ENCODE measurements around the gene NADSYN1.

NADSYN1 gene

DNA sequence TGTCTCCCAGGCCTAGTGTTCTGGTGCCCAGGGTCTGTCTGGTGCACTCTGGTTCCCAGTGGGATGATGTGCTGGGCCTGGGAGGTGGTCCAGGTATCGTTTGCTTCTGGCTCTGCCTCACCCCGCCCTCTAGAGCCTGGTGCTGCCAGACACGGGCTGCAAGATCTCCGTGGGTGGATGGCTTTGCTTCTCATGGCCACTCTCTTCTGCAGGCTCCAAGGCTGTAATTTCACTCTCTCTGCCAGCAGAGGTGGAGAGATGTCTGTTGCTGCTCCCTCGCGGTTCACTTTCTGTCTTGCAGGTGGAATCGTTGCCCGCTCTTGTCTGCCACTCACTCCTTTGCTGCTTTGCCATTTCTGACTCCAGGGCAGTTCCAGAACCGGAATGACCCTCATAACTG is 13.4 kb downstream of the NADSYN1 start:
- TF ChIP-seq GATA3 (IDR thresholded peaks at IDR 0.05; ENCODE audit: low read depth, low read length) (no peak), GATA2 (IDR thresholded peaks at IDR 0.05; ENCODE audit: low read depth, low read length) (no peak)

DNA sequence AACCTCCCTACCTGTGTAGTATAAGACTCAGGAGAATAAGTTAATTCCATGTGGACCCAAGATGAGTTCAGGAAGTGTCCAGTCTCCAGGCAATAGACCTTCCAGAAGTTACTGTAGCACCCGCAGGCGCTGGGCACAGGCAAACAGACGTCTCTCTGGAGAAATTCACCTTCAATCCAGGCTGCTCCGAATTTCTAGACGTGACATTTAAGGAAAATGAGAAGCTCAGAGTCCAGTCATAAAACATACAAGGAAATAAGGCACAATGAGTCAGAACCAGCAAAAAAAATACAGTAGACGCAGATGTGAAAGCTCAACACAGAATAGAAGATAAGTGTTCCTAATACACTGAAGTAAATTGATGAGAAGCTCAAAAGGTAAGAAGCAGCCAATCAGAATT is 14.2 kb downstream of the NADSYN1 start:
- TF ChIP-seq GATA2 (IDR thresholded peaks at IDR 0.05; ENCODE audit: low read depth, low read length) (no peak), GATA3 (IDR thresholded peaks at IDR 0.05; ENCODE audit: low read depth, low read length) (no peak)

DNA sequence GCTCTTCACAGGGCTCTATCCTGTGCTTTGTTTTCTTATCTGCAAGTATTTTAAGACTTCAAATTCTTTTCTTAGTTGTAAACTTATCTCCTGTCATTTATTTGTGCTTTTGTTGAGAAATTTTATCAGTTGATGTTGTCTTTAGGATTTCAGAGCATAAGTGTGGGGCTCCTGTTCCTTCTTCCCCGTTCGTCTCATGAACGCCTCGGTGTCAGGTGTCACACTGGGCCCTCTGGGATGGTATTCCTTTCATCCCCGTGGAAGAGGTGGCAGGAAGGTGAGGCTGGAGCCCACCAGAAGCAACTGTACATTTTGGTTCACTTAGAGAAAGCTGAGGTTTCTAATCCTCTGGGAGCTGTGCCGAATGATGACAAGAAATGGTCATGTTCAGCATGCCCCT is 17.9 kb downstream of the NADSYN1 start:
- TF ChIP-seq GATA3 (IDR thresholded peaks at IDR 0.05; ENCODE audit: low read depth, low read length) (no peak), GATA2 (IDR thresholded peaks at IDR 0.05; ENCODE audit: low read depth, low read length) (no peak)

DNA sequence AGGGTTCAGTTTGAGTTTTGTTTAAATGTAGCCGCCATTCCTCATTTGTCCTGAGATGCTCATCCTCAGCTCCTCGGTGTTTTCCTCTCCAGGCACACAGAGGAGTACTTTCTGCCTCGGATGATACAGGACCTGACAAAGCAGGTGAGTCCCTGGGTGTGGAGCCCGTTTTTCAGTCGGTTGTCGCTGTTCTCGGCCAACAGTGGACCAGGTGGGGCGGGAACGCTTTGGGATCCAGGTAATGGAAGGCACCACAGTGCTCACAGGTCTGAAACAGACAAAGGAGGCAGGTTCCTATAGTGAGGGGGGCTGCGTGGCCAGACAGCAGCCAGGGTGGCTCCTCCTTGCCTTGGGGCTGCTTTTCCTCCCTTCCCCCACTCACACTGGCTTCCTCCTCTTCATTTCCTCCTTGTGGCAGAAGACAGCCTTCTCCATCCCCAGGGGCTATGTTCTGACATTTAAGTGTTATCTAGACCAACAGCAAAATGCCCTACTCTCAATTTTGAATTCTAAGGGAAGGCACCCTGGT is 19.4 kb downstream of the NADSYN1 start:
- TF ChIP-seq GATA2 (IDR thresholded peaks at IDR 0.05; ENCODE audit: low read depth, low read length) (no peak), GATA3 (IDR thresholded peaks at IDR 0.05; ENCODE audit: low read depth, low read length) (no peak)

DNA sequence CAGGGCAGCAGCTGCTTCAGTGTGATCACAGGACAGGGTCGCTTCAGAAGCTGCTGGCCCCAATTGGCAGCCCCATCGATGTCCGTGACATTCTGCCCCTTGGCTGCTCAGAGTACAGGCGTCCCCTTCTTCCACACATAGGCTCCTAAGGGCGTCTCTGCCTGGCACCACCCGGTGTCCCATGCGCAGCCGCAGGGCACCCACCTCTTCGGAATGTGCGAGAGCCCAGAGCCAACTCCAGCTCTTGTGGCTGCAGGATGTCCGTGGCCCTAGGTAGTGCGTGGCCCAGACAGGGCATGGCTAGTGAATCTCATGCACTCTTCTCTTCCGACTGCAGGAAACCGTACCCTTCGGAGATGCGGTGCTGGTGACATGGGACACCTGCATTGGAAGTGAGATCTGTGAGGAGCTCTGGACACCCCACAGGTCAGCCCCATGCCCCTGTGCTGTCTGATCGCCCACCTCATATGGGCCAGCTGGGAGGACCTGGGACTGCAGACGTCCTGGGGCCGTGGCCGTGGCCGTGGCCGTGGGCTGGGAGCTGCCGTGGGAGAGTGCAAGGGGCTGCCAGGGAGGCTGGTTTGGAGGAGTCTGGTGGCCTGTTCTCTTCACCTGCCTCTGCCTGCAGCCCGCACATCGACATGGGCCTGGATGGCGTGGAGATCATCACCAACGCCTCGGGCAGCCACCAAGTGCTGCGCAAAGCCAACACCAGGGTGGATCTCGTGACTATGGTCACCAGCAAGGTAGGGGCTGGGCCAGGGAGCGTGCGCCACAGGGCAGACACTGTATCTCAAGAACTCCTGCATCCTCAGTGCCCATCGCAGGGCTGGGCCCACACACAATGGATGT is 20.2 kb downstream of the NADSYN1 start:
- TF ChIP-seq GATA3 (IDR thresholded peaks at IDR 0.05; ENCODE audit: low read depth, low read length) (no peak), GATA2 (IDR thresholded peaks at IDR 0.05; ENCODE audit: low read depth, low read length) (no peak)

DNA sequence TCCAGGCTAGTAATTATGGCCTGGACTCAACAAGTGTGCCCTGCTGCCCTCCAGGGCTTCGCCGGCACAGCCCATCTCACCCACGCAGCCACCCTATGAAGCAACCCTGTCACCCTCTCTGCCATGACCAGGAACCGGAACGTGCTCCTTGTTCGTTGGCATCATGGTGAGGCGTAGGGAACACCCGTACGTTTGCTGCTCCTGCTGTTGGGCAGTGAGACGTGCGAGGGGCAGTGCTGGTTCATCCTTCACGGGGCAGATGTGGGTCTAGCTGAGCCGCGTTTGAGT is 20.7 kb downstream of the NADSYN1 start:
- no peak for TF ChIP-seq GATA3 (IDR thresholded peaks at IDR 0.05; ENCODE audit: low read depth, low read length)
- TF ChIP-seq GATA2 (IDR thresholded peaks at IDR 0.05; ENCODE audit: low read depth, low read length): no peak

DNA sequence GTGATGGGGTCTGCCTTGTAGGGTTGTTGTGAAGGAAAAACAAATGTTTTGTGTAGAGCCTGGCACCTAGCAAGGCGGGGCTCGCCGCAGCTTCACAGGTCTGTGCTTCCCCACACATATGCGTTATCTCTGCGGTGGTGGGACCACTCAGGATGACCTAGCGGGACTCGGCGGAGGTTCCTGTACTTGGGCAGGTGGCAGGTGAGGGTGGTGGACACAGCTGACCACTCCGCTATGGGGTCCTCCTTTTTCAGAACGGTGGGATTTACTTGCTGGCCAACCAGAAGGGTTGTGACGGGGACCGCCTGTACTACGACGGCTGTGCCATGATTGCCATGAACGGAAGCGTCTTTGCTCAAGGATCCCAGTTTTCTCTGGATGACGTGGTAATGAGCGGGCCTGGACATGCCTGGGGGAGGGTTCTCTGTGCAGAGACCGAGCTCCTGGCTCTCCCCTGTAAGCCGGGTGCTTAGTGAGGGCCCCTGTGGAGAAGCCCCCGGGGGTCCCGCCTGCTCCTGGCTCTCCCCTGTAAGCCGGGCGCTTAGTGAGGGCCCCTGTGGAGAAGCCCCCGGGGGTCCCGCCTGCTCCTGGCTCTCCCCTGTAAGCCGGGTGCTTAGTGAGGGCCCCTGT is 21.3 kb downstream of the NADSYN1 start:
- TF ChIP-seq GATA3 (IDR thresholded peaks at IDR 0.05; ENCODE audit: low read depth, low read length) (no peak), GATA2 (IDR thresholded peaks at IDR 0.05; ENCODE audit: low read depth, low read length) (no peak)

DNA sequence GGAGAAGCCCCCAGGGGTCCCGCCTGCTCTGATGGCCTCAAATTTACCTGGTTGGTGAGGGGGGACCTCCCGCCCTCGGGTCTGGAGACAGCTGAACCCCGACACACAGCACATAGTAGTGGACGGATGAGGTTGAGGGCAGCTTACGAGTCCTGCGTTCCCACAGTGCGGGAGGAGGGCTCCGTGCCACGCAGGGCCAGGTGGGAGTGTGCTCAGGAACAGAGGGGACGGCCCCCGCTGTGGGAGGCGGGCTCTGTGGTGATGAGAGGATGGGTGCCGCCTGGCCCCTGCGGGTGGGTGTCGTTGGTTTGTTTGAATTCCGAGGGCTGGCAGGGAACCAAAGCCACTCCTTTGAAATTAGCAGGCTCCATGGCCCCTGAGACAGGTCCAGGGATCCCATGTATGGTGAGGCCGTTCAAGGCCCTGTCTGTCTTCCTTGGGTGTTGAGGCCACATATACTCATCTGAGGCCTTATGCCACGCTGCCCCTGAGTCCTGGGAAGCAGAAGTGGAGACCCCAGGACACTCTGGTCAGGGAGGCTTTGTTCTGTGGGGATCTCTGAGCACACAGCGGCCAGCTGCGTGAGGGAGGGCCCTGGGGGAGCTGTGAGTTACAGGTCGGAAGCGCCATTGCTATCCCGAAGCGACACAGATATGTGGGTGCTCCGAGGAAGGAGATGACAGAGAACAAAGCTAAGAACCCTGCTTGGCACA is 21.9 kb downstream of the NADSYN1 start:
- TF ChIP-seq GATA2 (IDR thresholded peaks at IDR 0.05; ENCODE audit: low read depth, low read length) (no peak), GATA3 (IDR thresholded peaks at IDR 0.05; ENCODE audit: low read depth, low read length) (no peak)

DNA sequence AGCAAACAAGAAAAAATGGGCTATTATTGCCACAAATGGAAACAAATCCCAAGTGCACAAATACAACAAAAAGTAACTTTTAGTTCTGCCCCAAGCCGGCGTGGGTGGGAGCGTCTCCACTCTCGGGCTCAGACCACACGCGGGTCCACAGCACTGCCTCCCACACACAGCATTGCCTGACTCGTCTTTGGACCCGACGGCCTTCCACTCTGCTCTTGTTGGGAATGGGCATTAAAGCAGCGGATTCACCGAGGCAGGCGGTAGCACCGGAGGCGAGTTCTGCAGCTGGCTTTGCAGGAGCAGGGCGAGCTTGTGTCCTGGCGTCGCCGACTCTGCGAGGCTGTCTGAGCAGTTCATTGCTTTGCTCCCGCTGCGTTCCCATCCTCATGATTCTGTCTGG is 23.0 kb downstream of the NADSYN1 start:
- no peak for TF ChIP-seq GATA3 (IDR thresholded peaks at IDR 0.05; ENCODE audit: low read depth, low read length)

DNA sequence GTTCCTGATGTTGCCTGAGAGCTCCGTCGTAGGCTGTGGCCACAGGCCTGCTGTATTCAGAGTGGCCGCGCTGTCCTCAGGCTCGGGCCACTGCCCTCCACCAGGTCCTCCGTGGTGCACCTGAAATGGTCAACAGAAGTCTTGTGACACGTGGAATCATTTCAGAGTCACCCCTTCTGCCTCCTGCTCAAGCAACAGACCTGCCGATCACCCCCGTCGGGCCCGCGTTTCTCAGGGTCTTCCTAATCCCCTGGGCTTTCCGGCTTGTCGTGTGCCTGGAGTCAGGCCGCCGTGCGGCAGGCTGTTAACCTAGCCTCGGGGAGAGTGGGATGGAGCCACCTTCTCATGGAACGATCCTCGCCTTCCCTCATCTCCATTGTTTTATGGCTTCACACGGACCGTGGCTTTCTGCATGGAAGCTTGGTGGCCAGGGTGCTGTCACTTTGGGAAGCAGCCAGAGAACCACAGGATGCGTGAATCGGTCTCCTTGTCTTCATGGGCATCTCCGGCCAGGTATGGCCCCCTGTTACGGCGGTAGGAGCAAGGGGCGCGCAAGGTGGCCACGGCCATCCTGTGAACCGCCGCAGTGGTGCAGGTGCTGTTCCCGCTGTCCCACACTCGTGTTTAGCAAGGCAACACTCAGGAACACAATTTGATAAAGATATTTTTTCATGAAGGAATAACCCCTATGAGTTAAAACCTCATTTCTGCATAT is 24.1 kb downstream of the NADSYN1 start:
- TF ChIP-seq GATA2 (IDR thresholded peaks at IDR 0.05; ENCODE audit: low read depth, low read length) (no peak), GATA3 (IDR thresholded peaks at IDR 0.05; ENCODE audit: low read depth, low read length) (no peak)

DNA sequence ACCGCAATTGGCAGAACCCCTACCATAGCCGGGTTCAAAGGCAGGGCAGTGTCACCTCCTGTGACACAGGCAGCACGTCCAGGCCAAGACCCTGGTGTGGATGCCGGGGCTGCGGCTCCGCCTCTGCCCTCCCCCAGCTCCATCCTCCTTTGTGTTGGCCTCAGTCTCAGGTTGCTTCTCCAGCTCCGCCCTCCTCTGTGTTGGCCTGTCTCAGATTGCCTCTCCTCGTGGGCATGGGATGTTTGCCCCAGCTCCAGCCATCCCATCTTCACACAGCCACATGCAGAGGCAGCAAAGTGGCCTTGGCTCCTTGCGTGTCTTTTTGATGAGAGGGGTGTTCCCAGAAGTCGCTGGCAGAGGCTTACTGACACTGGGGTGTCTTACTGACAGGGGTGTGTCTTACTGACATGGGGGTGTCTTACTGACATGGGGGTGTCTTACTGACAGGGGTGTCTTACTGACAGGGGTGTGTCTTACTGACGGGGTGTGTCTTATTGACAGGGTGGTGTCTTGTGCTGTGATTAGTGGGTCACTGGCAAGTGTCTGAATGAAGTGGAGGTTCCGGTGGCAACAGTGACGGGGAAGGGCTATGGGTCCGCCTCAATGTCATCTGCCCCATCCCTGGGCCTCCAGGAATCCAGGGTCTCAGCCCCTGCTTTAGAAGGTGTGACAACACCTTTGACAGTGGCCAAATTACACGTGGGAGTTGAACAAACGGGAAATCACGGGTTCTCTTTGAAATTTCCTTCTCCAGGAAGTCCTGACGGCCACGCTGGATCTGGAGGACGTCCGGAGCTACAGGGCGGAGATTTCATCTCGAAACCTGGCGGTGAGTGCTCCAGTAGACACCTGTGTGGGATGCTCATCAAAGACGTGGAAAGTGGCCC is 24.9 kb downstream of the NADSYN1 start:
- TF ChIP-seq GATA3 (IDR thresholded peaks at IDR 0.05; ENCODE audit: low read depth, low read length): no peak
- TF ChIP-seq GATA2 (IDR thresholded peaks at IDR 0.05; ENCODE audit: low read depth, low read length): no peak

DNA sequence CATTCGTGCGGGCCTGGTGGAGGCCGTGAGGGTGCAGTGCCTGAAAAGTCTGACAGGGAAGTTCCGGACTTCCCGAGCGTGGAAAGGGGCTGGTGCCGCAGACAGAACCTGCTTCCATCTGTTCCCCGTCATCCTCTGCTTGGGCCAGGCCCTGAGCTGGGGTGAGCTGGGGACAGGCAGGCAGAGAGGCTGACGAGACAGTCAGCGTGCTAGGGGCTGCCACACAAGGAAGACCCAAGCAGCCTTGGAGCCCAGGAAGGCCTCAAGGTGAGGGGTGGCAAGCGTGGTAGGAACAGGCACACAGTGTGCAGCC is 25.5 kb downstream of the NADSYN1 start:
- no peak for TF ChIP-seq GATA3 (IDR thresholded peaks at IDR 0.05; ENCODE audit: low read depth, low read length)

DNA sequence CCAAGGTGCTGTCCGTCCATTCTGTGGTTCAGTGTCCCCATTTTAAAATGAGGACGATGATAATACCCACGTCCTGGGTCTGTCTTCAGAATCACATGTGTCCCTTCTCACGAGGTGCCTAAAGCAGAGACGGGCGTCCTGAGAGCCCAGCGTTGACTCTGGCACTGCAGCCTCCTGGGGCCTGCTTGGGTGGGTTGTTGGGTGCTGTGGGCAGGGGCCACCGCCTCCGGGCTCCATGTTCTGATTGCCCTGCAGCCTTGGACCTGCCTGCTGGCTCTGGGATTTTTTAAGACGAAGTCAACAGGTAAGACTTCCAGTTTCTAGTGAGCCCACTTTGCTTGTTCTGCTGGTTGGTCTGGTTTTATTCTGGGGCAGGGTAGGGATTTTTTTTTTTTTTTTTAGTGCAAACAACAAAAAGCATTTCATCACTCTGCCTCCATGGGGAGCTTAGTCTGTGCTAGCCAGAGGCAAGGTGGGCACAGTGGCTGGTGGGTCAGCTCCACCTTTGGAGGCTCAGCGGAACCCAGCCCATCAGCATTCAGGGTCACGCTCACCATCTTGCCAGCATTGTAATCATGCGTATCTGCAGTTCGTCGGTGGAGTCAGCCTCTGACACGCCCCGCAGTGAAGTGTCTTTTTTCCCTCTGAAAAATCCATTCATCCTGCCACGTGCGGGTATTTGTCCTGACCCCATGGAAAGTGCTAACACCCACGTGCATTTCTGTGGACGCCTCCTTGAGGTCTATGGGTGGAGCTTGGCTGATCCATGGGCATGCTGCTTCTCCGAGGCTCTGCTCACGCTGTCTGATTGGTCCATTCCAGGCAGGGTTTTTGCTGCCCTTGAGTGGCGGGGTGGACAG is 28.3 kb downstream of the NADSYN1 start:
- no peak for TF ChIP-seq GATA2 (IDR thresholded peaks at IDR 0.05; ENCODE audit: low read depth, low read length)
- no peak for TF ChIP-seq GATA3 (IDR thresholded peaks at IDR 0.05; ENCODE audit: low read depth, low read length)
